ENCODE data around the gene PRSS57. TPM values are rescaled to one million over a fixed set of nuclear protein-coding genes. Genes with fewer than 3 reads are reported as not detected.
A peak's percentile ranks its signal among the peaks of the same experiment; 100 is the strongest.

PRSS57 gene
- polyA plus RNA-seq, 1 of the 3 experiments (the other 2 are of a cell fraction), result not detected

GRCh38 chr19:663682-664117 lies 31.6 kb downstream of the PRSS57 start:
- no peaks in the 10 kb centered on the region for H3K27me3 ChIP-seq (ENCODE audit: insufficient read depth)
- H3K27ac ChIP-seq (ENCODE audit: low read depth in 2 of 2, low read length in 1 of 2), result peak overlapping the region; percentile 72 to 93
- H3K36me3 ChIP-seq (replicated peaks in 1 of 2; ENCODE audit: control insufficient read depth in 1 of 2, insufficient read depth in 2 of 2, low read length in 1 of 2), result peaks cover 0 to 2% of the 10 kb centered on the region in 2 experiments
- H2AFZ ChIP-seq (ENCODE audit: low read depth), result peak overlapping the region; percentile 86
- H3K4me1 ChIP-seq (ENCODE audit: control insufficient read depth in 1 of 2, insufficient read depth in 2 of 2, low read depth in 1 of 2, low read length in 1 of 2), result peaks cover 7 to 32% of the 10 kb centered on the region in 2 experiments; a peak in 2 of 4 replicates
- peaks cover 8% of the 10 kb centered on the region for H3F3A ChIP-seq (replicated peaks; ENCODE audit: insufficient read depth)
- CTCF ChIA-PET, result interaction anchor here (0.7 to 1.9 kb wide), 11 partner anchors 12 to 236 kb away, joined by 3 to 26 read pairs (median 4); partner anchors contain the start of gene PALM
- H3K9me3 ChIP-seq, result no peaks in the 10 kb centered on the region
- no peak for DNase-seq
- peak overlapping the region; percentile 52; the same call in 1 of the 2 replicates for H3K9ac ChIP-seq
- peak overlapping the region; percentile 51 to 63 for H3K4me3 ChIP-seq (ENCODE audit: low read depth in 2 of 2, low read length in 1 of 2)
- peaks cover 38% of the 10 kb centered on the region for H4K20me1 ChIP-seq (ENCODE audit: insufficient read depth)
- peak overlapping the region; percentile 81 for H3K4me2 ChIP-seq
- WGBS (ENCODE audit: low lambda C conversion rate), result 51% methylated on average over 13 of the region's 18 CpGs
- TF ChIP-seq RXRA (IDR thresholded peaks at IDR 0.05; ENCODE audit: borderline replicate concordance, low read depth) (no peak), RCOR1 (IDR thresholded peaks at IDR 0.05; ENCODE audit: low read length) (no peak), YY1 (IDR thresholded peaks at IDR 0.05; ENCODE audit: low read depth) (no peak), PBX3 (IDR thresholded peaks at IDR 0.05) (no peak), MAX (IDR thresholded peaks at IDR 0.05; ENCODE audit: low read depth) (no peak), TEAD4 (IDR thresholded peaks at IDR 0.05; ENCODE audit: borderline replicate concordance, insufficient read depth) (no peak), GATA2 (CRISPR knock-in tag; IDR thresholded peaks at IDR 0.05) (no peak), FOXM1 (IDR thresholded peaks at IDR 0.05; ENCODE audit: low read depth) (no peak), JUND (IDR thresholded peaks at IDR 0.05) (no peak), NFIC (IDR thresholded peaks at IDR 0.05; ENCODE audit: borderline replicate concordance) (no peak), SIN3A (IDR thresholded peaks at IDR 0.05; ENCODE audit: borderline replicate concordance, low read depth, low read length) (no peak), CHD2 (IDR thresholded peaks at IDR 0.05; ENCODE audit: low read length, partially characterized antibody) (no peak), EZH2phosphoT487 (IDR thresholded peaks at IDR 0.05; ENCODE audit: borderline replicate concordance, low read depth) (no peak)
- POLR2A ChIA-PET, result interaction anchor here (0.7 to 1.0 kb wide), 5 partner anchors 16 to 113 kb away, joined by 3 read pairs; no protein-coding TSS in a partner anchor
- H3K9me2 ChIP-seq, result no peaks in the 10 kb centered on the region
- H3K79me2 ChIP-seq (ENCODE audit: insufficient read depth), result peaks cover 45% of the 10 kb centered on the region

- peak within 1 kb of the TSS; percentile 97 for H3K9ac ChIP-seq
- ChIA-PET CTCF (interaction anchor here (0.7 to 1.9 kb wide), 11 partner anchors 12 to 237 kb away, joined by 3 to 26 read pairs (median 4); partner anchors contain the start of gene PALM), POLR2A (interaction anchor here (0.7 to 1.0 kb wide), 5 partner anchors 16 to 113 kb away, joined by 3 read pairs; no protein-coding TSS in a partner anchor)
Measured at GRCh38 chr19:662962-663681, 32.1 kb downstream of the PRSS57 start, which contains the start of gene RNF126. Gene RNF126 (minus strand): TSS chr19:663214. CDS start chr19:663121, 93 bp downstream.

More at GRCh38 chr19:662962-663681, 32.1 kb downstream of the PRSS57 start, which contains the start of gene RNF126:
- 2% methylated on average over 20 of the region's 97 CpGs for WGBS (ENCODE audit: low lambda C conversion rate)
- Histone ChIP-seq H3K4me1 (ENCODE audit: control insufficient read depth in 1 of 2, insufficient read depth in 2 of 2, low read depth in 1 of 2, low read length in 1 of 2) (peaks cover 7 to 32% of the 10 kb centered on the region in 2 experiments; a peak in 2 of 4 replicates), H3K36me3 (replicated peaks in 1 of 2; ENCODE audit: control insufficient read depth in 1 of 2, insufficient read depth in 2 of 2, low read length in 1 of 2) (peaks cover 0 to 6% of the 10 kb centered on the region in 2 experiments), H2AFZ (ENCODE audit: low read depth) (peak within 1 kb of the TSS; percentile 86), H4K20me1 (ENCODE audit: insufficient read depth) (peaks cover 44% of the 10 kb centered on the region), H3K4me3 (ENCODE audit: low read depth in 2 of 2, low read length in 1 of 2) (peak within 1 kb of the TSS; percentile 86 to 96), H3K9me2 (no peaks in the 10 kb centered on the region), H3F3A (replicated peaks; ENCODE audit: insufficient read depth) (peaks cover 4% of the 10 kb centered on the region), H3K4me2 (peak within 1 kb of the TSS; percentile 99), H3K79me2 (ENCODE audit: insufficient read depth) (peaks cover 51% of the 10 kb centered on the region), H3K9me3 (no peaks in the 10 kb centered on the region), H3K27ac (ENCODE audit: low read depth in 2 of 2, low read length in 1 of 2) (peak within 1 kb of the TSS; percentile 72 to 93), H3K27me3 (ENCODE audit: insufficient read depth) (no peaks in the 10 kb centered on the region)
- peak; percentile 53; the same call in 1 of the 2 replicates for TF ChIP-seq GABPA (IDR thresholded peaks at IDR 0.05; ENCODE audit: low read depth)
- peak; percentile 83 for TF ChIP-seq POLR2AphosphoS5 (IDR thresholded peaks at IDR 0.05; ENCODE audit: low read depth, low read length)
- no peak for TF ChIP-seq CHD2 (IDR thresholded peaks at IDR 0.05; ENCODE audit: low read length, partially characterized antibody)
- TF ChIP-seq NRF1 (IDR thresholded peaks at IDR 0.05; ENCODE audit: low read depth, low read length), result peak; percentile 60
- TF ChIP-seq MXI1 (IDR thresholded peaks at IDR 0.05; ENCODE audit: low read depth, low read length), result peak; percentile 26; the same call in 1 of the 2 replicates
- no peak for TF ChIP-seq NFIC (IDR thresholded peaks at IDR 0.05; ENCODE audit: borderline replicate concordance)
- peak; percentile 97 for DNase-seq
